NCI-H748 treated with DMSO at 0.1 percent for 48 hours (cell line): ENCODE measurements around the gene SCRT2.
"Not testable (repeated sequence)": the region's sequence is repeated elsewhere in the genome, so short reads cannot be mapped to it uniquely, and the experiment has no call there.

Experiments
- DNase-seq: peaks from one replicate; lab custom pipeline; 2025; lab: John Stamatoyannopoulos, UW

The SCRT2 gene

DNA sequence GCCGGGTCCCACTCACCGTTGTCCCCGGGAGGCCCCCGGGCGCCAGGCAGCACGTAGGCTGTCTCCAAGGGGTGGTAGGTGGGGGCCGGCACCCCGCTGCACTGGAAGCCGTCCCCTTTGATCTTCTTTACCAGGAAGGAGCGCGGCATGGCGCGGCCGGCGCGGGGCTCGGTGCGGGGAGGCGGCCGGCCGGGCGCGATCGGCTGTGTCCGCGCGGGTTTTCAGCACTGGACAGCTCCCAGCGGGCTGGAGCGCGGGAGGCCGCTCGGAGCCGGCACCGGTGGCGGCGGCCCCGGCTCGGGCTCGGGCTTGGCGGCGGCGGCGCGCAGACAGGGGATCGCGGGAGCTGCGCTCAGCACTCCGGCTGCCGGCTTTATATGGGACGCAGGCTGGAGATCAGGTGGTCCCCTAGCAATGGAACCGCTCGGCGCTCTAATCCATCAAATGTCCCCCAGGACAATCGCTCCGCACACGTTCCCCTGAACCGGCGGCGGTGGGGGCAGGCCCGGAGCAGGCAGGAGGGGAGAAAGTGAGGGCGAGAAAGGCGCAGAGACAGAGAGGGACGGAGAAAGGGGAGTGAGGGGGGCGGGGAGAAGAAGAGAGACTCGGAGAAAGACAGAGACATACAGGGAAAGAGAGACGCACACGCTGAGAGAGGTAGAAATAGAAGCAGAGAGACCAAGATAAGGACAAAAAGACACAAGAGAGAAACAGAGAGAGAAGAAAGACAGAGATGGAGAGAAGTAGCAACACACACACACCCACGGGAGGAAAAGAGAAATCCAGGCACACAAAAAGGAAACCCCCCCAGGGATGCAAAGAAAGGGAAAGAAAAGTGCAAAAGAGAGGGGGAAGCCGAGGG is at the start of gene SCRT2:
SCRT2 (minus strand) TSS at position 350 of the 862 bp plus-strand sequence; CDS start at position 149, 201 bp downstream.
- peak; percentile 54 for DNase-seq

DNA sequence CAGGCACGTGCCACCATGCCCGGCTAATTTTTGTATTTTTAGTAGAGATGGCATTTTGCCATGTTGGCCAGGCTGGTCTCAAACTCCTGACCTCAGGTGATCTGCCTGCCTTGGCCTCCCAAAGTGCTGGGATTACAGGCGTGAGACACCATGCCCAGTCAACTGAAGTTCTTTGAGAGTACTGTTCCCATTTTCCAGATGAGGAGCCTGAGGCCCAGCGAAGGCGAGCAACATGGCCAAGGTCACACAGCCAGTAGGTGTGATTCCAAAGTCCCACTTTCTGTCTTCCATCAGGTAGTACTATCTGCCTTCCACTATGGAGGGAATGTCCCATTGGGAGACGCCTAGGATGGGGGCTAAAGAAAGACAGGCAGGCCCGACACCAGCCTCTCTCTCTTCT is 49.2 kb upstream of the SCRT2 start:
- DNase-seq: not testable (repeated sequence)

DNA sequence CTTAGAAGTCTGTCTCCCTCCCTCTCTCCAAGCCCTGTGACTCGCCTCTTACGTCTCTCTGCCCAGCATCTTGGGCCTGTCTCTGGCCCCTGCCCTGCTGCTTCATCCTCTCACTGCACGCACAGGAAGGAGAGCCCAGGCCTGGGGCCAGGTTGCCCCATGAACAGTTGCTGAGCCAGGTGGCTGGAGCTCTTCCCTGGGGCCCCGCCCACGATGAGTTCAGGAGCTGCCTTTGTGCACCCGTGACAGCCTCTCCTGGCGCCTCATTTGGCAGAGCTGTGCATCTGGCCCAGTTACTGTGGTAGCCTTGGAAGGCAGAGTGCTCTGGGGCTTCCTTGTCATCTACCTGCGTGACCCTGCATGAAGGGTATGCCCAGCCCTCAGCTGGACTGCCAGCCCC is 48.2 kb upstream of the SCRT2 start:
- no peak for DNase-seq

DNA sequence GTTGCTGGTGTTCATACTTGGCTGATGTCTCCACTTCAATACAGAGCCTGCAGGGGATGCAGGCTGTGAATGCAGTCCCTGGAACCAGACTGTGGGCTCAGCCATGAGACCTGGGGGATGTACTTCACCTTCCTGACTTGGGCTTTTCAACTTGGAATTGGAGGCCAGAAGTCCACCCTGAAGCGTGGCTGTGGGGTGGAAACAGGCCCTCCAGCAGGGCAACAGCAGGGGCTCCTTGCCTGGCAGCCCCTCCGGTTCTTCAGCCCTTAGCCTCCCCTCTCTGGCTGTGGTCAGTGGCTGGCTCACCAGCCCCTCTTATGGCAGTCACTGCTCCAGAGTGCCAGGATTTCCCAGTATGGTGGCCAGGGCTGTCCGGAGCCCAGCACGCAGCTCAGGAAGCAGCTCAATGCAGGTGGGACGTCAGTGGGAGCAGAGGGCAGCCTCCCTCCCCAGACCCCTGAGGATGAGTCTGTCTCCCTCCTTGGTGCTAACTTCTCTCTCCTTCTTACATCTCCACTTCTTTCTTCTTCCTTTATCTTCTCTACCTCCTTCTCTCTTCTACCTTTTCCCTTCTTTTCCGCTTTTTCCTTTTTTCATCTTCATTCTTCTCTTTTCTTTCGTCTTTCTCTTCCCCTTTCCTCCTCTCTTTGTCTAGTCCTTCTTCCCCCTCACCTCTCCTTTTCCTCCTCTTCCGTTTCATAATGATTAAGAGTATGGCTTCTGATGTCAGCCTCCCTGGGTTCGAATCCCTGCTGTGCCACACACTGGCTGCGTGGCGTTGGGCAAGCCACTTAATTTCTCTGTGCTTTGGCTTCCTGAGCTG is 47.4 kb upstream of the SCRT2 start:
- no peak for DNase-seq

DNA sequence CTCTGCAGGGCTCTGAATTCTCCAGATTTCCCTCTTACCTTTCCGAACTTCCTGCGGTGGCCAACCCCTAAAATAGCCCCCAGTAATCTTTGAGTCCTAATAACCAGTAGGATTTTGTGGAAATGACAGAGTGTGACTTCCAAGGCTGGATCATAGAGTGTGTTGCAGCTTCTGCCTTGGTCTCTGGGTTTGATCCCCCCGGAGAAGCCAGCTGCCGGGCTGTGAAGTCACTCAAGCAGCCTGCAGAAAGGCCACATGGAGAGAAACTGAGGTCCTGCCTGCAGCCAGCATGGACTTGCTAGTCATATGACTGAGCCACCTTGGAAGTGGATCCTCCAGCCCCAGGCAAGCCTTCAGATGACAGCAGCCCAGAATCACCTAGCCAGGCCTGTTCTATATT is 46.3 kb upstream of the SCRT2 start:
- no peak for DNase-seq

DNA sequence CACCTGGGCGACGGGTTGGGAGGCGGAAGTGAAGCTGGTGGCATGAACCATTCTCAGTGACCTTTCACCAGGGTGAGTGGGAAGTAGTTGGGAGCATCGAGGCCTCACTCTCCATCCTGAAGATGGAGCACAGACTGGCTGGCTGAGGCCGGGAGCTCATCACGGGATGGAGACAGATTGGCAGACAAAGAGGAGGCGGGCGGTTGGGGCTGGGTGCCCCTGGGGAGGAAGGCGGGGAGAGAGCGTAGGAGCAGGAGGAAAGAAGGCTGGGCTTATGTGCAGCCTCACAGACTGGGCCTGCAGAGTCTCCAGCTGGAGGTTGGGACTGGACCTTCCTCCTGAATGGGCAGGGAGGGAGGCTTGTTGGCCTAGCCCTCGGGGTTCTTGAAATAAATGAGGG is 44.2 kb upstream of the SCRT2 start:
- DNase-seq: no peak

DNA sequence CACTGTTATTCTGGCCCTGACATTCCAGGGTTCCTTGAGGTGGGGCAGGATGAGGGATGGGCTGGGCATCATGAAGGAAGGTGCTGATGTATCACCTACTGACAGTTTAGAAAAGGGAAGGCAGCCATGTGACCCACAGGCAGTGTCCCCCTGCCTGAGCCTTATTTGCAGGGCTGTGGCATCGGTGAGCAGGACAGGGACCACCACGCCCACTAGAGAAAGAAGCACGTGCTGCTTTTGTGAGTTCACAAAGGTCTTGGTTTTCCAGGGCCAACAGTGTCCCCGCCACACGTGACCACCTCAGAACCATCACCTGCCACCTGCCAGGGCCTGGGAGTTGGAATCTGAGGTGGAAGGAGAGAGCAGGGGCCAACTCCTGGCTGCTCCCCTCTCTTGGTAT is 43.5 kb upstream of the SCRT2 start:
- DNase-seq: no peak

DNA sequence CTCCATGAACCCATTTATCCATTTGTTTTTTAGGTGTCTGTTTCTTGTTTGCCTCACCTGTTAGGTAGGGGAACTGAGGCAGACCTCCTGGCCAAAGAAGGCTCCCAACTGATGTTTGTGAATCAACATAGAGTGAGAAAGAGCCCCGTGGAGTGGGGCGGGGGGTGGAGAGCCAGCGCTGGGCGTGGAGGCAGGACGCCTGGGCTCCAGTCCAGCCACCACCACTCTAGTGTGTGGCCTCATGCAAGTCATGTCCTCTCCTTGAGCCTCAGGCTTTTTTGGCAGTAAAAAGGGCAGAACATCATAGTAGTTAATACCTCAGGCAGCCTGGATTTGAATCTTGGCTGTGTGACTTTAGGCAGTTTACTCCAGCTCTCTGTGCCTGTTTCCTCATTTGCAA is 42.2 kb upstream of the SCRT2 start:
- no peak for DNase-seq

DNA sequence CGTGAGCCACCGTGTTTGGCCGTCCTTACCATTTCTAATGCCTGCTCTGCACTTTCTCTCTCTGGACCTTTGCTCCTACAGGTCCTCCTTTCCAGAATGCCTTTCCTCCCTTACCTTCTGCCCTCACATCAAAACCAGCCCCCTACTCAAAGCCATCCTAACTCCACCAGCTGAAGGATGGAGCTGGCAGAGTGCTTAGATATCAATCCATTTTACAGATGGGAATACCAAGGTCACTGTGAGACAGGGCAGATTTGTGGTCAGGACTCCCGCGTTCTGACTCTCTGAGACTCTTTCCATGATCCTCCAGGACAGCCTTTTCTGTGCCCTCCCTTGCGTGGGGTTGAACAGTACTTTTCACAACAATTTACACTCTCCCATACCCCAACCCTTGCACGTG is 41.7 kb upstream of the SCRT2 start:
- no peak for DNase-seq

DNA sequence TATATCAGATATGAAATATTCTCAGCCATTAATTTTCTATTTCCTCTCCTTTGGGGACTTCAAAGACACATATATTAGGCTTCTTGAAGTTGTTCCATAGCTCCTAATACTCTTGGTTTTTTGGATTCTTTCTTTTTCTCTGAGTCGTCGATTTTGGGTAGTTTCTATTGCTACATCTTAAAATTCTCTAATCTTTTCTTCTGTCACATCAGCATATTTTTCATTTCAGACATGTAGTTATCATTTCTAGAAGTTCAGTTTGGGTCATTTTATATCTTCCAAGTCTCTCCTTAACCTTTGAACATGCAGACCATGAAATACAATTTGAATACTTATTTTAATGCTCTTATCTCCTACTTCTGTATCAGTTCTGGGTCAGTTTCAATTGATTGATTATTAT is 38.9 kb upstream of the SCRT2 start:
- no peak for DNase-seq

DNA sequence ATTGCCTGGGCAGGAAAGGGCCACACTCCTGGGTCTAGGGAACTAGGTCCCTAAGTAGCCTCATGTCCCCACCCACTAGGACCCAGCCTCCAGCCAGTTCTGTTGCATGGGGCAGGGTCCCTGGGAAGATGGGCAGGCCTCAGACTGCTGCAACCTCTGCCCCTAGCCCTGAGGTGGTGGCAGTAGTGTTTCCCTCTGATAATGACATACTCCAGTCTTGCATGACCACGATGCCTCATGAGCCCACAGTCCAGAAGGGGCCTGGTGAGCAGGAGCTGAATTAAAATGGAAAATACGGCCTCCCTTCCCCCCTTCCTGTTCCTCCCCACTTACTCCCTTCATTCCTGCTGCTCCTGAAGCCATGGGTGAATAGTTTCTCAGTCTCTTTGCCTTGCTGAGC is 36.0 kb upstream of the SCRT2 start:
- DNase-seq: no peak

DNA sequence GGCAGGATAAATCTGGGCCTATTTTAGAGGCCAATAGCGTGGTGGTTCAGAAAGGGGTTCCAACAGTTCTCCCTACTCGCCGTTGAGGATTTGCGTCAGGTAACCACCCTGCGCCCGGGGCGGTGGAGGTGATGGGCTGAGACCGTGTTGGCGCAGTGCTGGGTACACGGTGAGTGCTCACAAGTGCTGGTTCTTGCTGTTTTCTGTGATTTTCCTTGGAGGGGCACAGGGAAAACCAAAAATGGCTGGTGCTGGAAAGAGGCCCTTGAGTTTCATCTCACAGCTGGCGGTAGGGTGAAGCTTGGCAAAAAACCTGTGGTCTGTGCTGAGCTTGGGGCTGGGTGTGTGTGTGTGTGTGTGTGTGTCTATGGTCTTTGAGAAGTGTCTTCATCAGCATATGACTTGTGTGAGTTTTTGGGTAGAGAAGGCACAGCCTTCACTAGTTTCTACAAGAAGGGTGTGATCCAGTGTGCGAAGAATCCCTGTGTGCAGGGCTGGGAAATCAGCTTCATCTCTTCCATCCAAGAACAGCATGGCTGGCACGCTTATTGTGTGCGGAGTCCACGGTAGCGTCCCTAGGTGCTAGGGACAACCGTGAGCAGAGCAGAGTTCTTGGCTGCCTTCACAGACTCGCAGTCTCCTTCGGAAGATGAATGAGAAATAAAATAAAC is 35.3 kb upstream of the SCRT2 start:
- no peak for DNase-seq

DNA sequence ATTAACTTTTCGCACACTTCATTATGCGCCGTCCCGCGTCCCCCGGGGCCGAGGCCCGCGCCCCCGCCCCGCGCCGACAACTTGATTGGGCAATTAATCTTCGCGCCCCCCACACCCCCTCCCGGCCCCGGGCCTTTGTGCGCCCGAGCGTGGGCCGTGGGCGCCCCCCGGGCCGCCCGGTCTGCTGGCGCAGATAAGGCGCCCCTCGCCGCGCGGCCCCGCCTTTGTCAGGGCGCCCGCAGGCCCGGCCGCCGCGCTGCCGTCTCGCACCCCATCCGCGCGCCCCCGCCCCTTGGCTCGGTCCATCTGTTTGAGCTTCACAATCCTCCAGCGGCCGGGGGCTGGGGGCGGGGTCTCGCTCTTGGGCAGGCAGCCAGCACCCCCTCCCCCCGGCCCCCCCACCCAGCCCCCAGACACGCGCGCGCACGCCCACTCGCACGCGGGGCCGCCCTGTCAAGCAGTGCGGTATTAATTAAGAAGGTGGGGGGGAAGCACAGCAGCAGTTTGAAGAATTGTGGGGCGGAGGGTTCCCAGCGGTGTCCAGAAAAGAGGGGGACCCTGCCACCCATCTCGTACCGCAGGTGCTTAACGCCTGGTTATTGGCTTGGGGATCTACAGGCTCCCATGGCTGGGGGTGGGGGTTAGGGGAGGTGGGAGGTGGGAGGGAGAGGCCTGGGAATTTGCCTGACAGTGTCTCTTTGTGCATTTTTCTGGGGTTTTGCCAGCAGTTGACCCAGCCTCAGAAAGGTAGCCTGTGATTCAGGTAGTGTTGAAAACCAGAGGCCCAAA is 34.6 kb upstream of the SCRT2 start:
- DNase-seq: no peak

DNA sequence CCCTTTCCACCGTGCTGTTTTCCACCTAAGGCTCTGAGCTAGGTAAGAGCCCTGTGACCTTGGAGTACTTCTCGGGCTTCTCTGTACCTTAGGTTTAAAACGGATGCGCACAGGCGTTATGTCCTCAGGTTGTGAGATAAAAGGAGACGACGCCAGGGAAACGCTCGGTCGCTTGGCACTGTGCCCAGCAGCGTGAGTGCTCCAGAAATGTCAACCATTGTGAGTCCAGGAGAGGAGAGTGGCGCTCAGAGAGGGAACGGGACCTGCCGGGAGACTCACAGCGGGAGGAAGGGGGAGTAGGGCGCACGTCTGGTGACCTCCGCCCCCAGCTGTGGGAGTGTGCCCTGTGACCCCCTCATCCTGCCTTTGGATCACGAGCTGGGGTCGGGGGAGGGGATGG is 33.8 kb upstream of the SCRT2 start:
- DNase-seq: peak; percentile 89

DNA sequence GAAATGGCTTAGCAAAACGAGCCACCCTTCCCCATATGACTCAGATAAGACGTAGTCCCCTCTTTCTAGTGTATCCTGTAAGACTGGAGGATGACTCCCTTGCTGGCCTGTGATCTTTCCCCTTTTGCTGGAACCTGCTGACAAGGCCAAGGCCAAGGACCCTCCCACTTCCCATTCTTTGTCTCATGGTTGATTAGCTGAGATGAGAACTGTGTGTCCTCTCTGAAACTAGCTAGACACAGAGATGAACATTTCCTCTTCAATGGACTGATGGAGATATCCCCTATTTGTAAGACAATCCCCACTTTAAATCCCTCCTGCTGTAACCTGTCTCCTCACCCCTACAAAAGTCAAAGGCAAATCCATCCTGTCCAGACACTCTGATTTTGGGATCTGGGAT is 33.4 kb upstream of the SCRT2 start:
- no peak for DNase-seq

DNA sequence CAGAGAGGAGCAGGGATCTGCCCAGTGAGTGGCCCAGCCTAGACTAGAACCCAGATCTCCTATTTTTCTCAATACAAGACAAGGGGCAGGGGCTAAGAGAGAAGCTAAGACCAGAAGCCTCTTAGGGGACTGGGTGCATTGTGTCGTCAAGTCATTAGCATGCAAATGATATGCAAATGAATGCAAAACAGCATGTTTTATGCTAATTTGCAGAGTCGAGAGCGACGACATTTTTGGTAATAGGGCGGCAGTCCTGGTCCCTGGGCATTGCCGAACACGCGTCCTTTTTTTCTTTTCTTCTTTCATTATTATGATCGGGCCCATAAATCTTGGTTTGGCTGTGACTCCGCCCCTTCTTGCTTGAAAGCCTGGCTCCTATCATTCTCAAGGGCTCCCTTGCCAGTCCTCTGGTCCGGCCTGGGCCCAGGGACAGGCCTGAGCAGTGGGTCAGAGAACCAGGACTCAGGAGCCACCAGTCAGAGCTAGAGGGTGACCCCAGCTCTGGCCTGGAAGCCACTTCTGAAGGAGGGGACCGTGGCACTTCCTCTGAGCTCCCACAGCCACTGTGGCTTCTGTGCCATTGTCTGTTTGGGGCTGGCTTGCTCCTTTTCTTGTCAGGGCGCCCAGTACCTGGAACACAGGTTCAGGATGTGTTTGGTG is 32.0 kb upstream of the SCRT2 start:
- no peak for DNase-seq

DNA sequence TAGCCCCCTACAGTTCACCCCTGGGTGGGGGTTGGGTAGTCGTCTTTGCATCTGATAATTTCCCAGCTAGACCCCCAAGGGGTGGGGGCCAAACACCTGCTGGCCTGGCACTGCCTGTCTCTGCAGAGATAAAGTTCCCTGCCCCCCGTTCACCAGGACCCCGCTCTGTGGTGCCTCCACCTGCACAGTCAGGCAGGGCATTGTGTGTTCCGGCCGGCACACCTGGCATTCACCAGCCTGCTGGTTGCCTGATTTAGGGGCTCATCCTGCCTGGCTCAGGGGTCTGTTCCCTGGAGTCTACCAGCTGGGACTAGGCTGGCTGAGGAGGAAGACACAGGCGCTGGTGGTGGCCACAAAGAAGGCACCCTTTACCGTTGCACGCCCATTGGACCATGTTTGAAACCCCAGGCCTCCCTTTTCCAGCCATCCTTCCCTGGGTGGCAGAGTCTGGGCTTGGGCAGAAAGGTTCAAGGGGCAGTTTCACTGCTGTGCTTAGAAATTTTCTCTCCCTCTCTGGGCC is 30.8 kb upstream of the SCRT2 start:
- DNase-seq: no peak

DNA sequence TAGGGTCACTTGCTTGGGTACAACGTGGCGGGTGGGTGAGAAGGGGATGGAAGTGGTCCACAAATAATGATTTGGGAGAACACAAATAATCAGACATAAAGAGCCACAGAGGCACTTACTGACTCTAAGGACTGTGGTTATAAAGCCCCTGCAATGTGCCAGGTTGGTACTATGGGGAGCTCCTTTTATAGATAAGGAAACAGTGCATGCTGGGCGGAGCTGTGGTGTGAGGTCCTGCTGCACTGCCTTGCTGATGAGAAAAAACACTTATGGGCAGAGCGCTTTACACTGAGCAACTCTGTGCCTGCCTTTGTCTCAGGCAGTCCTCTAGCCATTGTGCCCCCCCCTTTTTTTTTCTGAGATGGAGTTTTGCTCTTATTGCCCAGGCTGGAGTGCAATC is 29.1 kb upstream of the SCRT2 start:
- DNase-seq: no peak

DNA sequence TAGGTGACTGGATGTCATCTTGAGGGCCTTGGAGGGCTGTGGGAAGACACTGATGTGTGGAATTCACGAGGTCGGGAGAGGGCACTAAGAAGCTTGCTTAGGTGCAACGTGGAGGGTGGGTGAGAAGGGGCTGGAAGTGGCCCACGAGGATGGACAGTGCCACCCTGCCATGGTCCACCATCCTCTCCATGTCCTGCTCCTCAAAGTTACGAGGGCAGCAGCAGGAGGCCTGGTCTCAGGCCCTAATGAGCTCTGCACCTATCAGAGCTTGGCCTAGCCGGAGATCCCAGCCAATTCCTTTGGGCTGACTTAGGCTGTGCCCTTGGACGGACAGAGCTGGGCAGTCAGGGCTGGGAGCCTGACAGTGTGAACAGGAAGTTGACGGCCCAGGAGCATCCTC is 27.8 kb upstream of the SCRT2 start:
- no peak for DNase-seq

DNA sequence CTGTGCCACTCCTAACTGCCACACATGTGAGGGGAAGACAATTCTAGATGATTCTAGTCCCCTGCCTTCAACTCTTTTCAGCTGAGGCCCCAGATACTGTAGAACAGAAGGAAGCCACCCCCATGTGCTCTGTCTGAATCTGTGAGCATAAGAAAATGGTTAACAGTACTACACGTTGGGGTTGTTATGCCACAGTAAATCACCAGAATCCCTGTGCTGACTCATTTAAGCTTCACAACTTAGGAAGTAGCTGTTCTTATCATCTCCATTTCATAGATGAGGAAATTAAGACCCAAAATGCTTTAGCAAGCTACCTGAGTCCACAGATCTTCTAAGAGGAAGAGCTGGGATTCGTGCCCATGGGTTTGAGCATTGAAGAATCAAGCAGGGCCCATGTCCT is 27.4 kb upstream of the SCRT2 start:
- DNase-seq: no peak
